Islet of Langerhans (tissue), 1 donor: ENCODE data around the gene ZNF12.

Experiments
- FAIRE-seq: peaks from one replicate; lab custom pipeline; 2011; peaks lifted over from hg19 to GRCh38; lab: Jason Lieb, UNC

ZNF12 gene

DNA sequence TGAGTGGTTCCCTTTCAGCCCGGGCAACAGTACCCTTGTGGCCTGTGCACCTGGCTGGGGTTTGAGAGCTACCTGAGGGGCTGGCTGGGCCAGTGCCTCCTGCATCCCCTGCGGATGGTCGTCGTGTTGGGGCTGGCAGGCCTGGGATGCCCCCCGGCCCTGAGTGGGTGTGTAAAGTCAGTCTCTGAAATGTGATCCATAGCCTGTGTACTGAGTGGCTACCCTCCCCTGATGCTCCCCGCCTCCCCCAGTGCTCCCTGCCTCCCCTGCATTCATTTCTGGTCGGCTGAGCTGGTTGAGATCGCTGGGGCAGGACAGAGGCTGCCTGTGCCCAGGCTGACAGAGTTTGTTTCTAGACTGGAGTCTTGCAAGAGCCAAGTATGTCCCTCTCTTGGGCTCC, 60.3 kb downstream of the ZNF12 start:
- no peak for FAIRE-seq

DNA sequence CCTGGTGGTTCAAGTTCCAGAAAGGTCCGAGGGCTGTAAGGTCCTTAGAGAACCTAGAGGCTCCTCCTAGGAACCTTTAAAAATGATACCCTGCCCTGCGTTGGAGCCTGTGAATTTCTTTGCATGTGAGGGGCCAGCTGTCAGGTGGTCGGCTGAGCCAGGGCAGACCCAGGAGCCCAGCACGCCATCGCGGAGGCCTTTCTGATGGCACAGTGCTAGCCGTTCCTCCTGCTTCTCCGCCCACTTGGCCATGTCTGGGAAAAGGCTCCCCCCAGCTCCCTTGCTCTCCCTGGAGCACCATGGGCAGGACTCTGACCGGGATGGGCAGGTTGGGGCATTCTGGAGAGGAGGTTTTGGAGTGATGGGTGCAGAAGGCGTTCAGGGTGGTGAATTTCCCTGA, 62.0 kb downstream of the ZNF12 start:
- no peak for FAIRE-seq

DNA sequence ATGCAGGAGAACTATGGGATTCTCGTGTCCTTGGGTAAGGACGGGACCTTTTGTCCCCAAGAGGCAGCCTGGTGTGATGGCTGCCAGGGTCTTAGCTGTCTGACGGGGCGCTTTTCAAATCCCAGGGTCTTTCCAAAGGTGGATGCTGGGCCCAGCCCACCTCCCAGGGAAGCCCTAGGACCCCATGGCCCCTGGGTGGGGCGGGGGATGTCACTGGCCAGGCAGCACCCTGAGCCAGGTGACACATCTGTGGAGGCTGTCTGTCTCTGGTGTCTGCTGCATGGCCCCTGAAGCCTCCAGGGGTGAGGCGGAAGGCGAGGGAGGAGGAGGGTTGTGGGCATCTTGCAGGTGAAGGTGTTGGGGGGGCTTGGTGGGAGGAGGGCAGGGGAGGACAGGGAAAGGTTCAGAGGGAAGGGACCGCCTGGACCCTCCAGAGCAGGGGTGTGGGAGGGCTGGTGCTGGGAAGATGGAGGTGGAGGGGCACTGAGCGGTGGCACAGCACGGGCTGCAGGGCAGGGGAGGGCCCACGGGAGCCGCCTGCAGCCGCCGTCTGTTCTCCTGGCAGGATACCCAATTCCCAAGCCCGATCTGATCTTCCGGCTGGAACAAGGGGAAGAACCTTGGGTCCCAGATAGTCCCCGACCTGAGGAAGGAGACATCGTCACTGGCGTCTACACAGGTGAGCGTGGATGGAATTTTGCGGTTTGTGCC, 62.7 kb downstream of the ZNF12 start:
- no peak for FAIRE-seq

DNA sequence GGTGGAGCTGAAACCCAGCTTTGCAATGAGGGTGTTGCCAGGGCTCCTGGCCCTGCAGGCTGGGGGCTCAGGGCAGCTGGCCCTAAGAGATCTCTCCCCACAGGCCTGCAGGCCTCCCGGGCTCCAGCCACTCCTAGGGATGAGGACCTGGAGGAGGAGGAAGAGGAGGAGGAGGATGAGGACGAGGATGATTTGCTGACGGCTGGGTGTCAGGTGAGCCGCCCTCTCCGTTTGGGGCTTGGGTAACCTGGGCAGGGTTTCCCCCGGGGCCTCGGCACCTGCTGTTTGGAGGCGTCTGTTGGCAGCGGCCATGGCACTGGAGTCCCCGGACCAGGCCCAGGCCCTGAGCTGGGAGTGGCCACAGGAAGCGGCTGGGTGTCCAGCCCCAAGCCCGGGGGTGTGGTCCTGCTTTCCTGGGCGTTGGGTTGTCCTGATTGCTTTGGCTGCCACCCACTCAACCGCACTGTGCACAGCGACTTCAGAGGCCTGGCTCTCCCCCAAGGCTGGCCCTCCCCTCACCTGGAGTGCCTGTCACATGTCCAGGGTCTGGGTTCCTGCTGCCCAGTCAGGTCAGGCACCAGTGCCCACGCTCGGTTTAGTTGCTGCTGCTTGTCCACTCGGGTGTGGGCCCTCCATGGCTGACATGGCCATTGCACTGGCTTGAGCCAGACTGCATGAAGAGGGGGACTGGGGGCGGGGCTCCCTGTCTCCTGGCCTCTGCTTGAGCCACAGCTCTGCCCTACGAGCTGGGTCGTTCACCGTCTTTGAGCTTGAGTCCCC, 63.7 kb downstream of the ZNF12 start:
- FAIRE-seq = no peak

DNA sequence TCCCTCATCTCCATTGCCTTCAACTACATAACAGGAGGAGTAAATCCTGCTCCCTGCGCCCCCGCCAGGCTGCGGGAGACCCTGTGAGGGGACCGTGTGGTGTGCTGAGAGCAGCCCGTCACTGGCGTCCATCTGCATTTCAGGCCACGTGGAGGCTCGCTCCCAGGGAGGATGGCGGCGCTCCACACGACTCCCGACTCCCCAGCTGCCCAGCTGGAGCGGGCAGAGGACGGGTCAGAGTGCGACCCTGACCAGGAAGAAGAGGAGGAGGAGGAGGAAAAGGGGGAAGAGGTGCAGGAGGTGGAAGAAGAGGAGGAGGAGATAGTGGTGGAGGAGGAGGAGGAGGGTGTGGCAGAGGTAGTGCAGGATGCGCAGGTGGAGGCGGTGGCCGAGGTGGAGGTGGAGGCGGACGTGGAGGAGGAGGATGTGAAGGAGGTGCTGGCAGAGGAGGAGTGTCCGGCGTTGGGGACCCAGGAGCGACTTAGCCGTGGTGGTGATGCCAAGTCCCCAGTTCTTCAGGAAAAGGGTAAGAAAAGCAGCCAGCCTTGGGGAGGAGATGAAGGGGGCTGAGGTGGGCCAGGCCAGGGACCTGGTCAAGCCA, 64.4 kb downstream of the ZNF12 start:
- FAIRE-seq = no peak

DNA sequence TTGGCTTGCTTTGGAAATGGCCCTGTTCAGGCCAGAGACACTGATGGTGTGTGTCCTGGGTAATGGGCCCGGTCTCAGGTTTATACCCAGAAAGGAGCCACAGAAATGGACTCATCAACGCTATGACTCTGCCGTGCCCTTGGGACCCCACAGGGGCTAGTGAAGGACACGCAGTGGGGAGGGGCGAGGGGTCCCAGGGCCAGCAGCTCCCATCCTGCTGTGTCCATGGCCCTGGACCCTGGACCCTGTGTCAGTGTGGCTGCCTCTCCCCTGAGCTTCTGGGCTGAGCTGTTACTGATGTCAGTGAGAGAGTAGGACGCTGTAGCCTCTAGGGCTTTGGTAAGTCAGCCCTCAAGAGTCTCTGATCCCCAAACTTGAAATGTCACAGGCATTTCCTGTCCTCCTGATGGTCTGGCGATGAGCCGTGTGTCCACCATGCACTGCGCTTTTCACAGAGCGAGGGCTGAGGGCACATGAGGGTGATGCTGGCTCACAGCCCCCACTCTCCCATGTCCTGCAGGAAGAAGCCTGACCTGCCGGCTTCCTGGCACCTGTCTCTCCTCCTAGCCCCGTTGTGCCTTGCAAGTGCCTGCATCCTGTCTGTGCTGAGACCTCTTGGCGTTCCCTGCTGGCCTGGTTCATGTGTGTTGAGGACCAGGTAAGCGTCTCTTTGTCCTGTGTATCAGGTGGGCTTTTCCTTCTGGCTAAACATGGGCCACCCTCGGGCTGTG, 65.3 kb downstream of the ZNF12 start:
- no peak for FAIRE-seq

DNA sequence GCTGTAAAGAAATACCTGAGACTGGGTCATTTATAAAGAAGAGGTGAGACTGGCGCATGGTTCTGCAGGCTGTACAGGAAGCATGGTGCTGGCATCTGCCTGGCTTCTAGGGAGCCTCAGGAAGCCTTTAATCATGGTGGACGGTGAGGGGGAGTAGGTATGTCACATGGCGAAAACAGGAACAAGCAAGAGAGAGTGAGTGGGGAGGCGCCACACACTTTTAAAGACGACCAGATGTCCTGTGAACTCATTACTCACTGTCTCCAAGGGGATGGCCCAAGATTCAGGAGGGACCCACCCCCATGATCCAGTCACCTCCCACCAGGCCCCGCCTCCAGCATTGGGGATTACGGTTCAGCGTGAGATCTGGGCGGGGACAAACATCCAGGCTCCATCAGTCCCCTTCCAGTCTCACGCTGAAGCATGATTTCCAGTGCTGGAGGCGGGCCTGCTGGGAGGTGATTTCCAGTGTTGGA, 66.5 kb downstream of the ZNF12 start:
- FAIRE-seq = no peak

DNA sequence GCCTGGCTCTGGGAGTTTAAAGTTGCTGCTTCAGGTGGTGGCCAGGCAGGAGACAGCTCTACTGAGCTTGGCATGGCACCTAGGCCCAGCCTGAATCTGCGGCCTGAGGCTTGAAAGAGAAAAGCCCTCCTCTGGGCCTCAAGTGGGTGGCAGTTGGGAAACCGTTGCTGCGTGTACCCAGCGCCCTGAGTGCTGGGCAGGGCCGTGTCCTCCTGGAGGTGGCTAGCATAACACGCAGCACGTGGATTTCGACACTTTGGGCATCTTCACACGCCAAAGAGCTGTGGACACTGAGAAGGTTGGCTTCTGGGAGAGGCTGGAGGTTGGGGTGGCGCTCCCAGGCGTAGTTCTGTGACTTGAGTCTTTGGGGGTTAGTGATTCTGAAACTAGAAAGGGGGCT, 67.1 kb downstream of the ZNF12 start:
- no peak for FAIRE-seq

DNA sequence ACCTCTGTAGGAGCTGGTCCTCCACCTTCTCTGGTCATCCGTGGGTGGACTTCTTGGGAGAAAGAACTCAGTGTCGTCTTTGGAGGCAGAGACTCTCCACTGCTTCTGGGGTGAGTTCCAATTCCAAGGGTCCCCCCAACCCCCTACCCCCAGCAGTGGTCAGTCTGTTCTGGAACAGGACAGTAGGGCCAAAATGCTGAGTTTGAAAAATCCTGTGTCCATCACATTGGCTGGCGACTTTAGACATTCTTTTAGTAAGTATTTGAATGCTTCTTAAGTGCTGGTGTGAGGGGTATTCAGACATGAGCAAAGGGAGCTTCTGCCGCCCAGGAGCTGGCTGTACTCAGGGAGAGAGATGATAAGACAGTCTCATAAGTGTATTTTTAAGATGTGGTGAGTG, 67.7 kb downstream of the ZNF12 start:
- FAIRE-seq = no peak
